IPS-NIHi7 (cell line): Measurements from ENCODE around the gene NEU1.
A peak's percentile ranks its signal among the peaks of the same experiment; 100 is the strongest.
"Not testable (repeated sequence)": the region's sequence is repeated elsewhere in the genome, so short reads cannot be mapped to it uniquely, and the experiment has no call there.

Experiments
- DNase-seq: peaks from one replicate; pipeline ENCODE4 v3.0.0; 2012; ENCODE audit warnings: mixed read lengths; ENCODE audit errors: extremely low spot score

Gene NEU1

DNA sequence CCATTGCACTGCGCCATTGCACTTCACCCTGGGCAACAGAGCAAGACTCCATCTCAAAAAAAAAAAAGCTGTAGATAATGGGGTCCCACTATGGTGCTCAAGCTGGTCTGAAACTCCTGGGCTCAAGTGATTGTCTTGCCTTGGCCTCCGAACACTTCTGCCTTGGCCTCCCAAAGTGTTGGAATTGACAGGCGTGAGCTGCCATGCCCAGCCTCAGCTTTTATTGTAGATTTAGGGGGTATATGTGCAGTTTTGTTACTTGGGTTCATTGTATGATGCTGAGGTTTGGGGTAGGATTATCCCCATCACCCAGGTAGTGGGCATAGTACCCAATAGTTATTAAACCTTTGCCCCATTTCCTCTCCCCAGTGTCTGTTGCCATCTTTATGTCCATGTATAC lies 23.7 kb downstream of the NEU1 start:
- DNase-seq = no peak

DNA sequence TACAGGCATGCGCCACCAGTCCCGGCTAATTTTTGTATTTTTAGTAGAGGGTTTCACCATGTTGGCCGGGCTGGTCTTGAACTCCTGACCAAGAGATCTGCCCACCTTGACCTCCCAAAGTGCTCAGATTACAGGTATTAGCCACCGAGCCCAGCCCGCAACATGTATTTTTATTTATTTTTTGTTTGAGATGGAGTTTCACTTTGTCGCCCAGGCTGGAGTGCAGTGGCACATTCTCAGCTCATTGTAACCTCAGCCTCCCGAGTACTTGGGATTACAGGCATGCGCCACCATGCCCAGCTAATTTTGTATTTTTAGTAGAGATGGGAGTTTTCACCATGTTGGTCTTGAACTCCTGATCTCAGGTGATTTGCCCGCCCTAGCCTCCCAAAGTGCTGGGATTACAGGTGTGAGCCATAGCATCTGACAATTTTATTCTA lies 24.5 kb downstream of the NEU1 start:
- DNase-seq = not testable (repeated sequence)

DNA sequence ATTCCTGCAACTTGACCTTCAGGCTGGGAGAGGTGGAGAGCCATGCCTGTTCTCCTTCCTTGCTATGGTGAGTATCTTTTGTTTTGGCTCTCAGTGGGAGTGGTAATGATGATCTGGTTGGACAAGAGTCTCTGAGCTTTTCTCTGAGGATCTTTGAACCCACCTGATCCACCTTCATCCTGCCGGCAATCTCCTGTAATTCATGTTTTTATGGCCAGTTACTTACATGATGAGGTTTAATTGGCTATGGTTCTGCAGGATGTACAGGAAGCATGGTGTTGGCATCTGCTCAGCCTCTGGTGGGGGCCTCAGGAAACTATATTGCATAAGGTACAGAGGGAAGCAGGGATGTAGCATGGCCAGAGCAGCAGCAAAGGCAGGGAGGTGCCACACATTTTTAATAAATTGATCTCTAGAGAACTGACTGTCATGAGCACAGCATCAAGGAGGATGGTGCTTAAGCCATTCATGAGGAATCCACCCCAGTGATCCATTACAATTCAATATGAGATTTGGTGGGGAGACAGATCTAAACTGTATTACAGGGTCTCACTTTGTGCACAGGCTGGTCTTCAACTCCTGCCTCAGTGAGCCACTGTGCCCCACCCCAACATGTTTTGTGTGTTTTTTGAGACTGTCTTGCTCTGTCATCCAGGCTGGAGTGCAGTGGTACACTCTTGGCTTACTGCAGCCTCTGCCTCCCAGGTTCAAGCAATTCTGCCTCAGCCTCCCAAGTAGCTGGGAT lies 25.1 kb downstream of the NEU1 start:
- no peak for DNase-seq

DNA sequence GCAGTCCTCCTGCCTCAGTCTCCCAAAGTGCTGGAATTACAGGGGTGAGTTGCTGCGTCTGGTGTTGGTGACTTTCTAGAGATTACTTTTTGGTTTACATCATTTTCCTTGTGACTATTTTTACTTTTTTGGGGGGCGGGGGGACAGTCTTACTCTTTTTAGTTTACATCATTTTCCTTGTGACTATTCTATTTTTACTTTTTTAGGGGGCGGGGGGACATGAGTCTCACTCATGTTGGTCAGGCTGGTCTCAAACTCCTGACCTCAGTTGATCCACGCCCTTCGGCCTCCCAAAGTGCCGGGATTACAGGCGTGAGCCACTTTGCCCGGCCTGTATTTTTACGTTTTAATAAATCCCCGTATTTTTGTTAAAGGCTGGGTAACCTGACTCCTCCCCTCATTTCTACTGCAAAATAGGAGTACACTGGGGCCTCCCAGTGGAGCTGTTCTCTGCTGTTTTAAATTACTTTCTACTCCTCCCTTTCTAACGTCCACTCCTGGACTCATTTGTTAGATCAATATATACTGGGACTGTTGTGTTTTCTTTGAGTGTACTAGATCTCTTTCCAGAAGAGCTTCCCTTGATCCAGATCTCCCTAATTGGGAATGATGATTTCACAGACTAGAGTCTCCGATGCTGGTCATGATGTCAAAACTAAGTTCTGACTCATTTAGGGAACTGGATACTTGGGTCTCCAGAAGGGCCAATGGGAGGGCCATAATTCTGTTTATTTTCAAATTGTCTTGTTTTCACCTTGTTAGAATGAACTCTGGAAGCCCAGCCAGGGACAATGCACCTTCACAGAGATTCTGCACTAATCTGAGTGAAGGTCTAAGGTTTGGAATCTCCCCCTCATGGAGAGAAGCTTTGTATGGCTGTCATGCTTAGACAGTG lies 25.9 kb downstream of the NEU1 start:
- no peak for DNase-seq

DNA sequence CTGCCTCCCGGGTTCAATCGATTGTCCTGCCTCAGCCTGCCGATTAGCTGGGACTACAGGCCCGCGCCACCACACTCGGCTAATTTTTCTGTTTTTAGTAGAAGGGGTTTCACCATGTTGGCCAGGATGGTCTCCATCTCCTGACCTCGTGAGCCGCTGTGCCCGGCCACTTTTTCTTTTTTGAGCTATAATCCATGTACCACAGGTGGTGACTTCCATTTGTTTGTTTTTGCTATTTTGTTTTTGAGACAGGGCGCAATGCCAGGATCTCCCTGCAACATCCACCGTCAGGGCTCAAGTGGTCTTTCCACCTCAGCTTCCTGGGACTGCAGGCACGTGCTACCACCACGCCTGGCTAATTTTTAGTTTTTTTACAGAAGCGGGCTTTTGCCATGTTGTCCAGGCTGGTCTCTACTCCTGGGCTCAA lies 26.6 kb downstream of the NEU1 start:
- DNase-seq = no peak

DNA sequence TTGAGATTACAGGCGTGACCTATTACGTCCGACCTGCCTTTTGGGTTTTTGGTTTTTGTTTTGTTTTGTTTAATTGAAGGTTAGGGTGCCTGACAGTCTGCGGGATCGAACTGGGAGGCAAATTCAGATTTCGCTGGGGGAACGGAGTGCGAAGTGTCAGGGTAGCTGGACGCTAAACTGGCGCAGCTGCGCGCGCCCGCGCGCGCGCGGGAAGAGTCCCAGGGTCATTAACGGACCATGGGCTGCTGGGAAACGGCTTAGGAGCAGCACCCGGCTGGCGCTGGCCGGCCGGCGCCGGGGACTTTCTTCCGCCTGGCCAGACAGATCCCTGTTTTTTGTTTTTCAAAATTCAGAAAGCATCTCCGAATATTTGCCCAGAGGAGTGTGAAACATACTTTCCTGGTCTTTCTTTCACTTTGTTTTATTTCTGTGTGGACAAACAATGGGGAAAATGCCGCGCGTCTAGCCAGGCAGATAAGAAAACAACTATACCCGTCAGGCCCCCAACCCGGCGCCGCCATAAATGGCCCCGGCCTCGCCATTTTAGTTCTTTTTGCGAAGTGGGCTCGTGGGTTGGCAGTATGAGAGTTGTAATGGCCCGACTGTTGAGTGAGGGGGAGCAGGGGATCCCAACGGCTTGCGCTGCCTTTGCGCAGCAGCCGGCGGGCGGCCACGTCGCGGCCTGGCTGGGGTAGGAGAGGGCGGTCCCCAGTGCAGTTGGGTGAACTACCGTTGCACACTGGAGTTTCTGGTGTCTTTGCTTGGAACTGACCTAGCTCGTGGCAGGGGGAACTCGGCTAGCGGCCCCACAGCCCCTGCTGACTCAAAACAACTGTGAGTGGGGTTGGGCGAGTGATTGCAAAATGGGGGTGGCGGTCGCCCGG lies 28.0 kb downstream of the NEU1 start:
- DNase-seq = peak; percentile 82

DNA sequence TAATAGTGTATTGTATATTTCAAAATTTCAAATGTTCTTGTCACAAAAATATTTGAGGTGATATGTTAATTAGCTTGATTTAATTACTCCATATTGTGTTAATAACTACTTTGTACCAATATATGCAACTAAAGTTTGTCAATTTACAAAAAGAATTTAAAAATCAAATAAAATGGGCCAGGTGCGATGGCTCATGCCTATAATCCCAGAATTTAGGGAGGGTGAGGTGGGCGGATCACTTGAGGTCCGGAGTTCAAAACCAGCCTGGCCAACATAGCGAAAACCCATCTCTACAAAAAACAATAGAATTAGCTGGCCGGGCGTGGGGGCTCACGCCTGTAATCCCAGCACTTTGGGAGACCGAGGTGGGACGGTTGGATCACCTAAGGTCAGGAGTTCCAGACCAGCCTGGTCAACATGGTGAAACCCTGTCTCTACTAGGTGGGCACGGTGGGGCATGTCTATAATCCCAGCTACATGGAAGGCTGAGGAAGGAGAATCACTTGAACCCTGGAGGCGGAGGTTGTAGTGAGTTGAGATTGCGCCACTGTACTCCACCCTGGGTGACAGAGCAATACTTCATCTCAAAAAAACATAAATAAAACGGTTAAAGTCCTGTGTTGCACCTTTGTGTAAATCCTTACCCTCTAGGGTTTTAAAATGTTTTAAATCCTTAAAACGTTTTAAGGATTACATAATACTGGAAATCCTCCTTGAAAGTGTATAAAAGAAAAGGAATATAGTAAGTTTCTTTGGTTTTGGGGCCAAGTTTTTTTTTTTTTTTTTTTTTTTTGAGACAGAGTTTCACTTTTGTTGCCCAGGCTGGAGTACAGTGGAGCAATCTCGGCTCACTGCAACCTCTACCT lies 31.0 kb downstream of the NEU1 start:
- no peak for DNase-seq

DNA sequence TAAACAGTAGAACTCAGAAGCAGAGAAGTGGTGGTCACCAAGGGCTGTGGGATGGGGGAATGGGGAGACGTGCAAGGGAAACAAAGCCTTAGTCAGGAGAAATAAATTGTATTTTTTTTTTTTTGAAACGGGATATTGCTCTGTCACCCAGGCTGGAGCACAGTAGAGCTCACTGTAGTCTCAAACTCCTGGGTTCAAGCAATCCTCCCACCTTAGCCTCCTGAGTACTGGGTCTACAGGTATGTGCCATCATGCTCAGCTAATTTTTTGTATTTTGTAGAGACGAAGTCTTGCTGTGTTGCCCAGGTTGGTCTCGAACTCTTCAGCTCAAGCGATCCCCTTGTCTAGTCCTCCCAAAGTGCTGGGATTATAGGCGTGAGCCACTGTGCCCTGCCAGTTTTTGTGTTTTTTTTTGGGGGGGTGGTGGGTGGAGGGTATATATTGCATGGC lies 31.7 kb downstream of the NEU1 start:
- DNase-seq = no peak

DNA sequence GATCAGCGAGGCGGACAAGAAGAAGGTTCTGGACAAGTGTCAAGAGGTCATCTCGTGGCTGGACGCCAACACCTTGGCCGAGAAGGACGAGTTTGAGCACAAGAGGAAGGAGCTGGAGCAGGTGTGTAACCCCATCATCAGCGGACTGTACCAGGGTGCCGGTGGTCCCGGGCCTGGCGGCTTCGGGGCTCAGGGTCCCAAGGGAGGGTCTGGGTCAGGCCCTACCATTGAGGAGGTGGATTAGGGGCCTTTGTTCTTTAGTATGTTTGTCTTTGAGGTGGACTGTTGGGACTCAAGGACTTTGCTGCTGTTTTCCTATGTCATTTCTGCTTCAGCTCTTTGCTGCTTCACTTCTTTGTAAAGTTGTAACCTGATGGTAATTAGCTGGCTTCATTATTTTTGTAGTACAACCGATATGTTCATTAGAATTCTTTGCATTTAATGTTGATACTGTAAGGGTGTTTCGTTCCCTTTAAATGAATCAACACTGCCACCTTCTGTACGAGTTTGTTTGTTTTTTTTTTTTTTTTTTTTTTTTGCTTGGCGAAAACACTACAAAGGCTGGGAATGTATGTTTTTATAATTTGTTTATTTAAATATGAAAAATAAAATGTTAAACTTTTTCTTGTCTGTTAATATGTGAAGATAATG lies 32.9 kb downstream of the NEU1 start:
- no peak for DNase-seq

DNA sequence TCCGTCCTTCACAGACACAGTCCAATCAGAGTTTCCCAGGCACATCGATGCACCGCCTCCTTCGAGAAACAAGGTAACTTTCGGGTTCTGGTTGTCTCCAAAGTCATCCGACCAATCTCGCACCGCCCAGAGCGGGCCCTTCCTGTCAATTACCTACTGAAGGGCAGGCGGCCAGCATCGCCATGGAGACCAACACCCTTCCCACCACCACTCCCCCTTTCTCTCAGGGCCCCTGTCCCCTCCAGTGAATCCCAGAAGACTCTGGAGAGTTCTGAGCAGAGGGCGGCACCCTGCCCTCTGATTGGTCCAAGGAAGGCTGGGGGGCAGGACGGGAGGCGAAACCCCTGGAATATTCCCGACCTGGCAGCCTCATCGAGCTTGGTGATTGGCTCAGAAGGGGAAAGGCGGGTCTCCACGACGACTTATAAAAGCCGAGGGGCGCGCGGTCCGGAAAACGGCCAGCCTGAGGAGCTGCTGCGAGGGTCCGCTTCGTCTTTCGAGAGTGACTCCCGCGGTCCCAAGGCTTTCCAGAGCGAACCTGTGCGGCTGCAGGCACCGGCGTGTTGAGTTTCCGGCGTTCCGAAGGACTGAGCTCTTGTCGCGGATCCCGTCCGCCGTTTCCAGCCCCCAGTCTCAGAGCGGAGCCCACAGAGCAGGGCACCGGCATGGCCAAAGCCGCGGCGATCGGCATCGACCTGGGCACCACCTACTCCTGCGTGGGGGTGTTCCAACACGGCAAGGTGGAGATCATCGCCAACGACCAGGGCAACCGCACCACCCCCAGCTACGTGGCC lies 35.1 kb downstream of the NEU1 start, which contains the start of gene HSPA1B:
HSPA1B (plus strand) TSS at position 453 of the 794 bp plus-strand sequence; CDS start at position 666, 213 bp downstream.
- peak; percentile 97 for DNase-seq

DNA sequence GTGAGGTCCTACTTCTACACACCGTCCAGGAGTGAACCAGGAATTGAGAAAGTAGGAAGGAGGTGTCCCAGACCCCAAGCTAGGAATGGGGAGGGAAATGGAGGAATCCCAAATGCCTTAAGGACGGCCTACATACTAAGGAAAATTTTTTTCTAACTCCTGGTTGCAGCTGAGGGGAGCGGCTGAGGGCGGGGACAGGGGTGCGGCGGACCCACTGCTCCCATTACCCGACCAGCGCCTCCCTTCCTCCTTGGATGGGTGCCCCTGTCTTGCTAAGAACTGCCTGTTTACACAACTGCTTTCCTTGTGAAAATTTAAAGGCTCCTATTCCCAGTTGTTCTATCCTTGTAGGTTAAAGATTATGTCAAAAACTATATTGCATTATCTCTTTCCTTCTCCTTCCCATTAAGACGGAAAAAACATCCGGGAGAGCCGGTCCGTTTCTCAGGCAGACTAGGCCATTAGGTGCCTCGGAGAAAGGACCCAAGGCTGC lies 35.8 kb downstream of the NEU1 start:
- DNase-seq = peak; percentile 42

DNA sequence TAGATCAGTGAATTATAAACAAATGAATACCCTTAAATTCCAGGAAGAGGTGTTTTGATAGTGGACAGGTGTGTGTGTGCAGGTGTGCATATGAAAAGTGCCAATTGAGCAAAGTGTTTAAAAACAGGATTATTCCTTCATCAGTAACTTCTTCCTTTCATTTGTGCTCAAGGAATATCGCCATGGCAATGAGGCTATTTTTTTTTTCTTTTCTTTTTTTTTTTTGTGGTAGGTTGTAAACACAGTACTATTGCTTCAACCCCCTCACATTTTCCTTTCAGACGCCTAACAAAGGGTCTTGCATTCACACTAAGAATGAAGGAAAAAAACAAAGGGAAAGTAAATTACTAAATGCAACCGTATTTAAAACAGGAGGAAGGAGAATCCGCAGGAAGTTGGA lies 37.1 kb downstream of the NEU1 start:
- no peak for DNase-seq

DNA sequence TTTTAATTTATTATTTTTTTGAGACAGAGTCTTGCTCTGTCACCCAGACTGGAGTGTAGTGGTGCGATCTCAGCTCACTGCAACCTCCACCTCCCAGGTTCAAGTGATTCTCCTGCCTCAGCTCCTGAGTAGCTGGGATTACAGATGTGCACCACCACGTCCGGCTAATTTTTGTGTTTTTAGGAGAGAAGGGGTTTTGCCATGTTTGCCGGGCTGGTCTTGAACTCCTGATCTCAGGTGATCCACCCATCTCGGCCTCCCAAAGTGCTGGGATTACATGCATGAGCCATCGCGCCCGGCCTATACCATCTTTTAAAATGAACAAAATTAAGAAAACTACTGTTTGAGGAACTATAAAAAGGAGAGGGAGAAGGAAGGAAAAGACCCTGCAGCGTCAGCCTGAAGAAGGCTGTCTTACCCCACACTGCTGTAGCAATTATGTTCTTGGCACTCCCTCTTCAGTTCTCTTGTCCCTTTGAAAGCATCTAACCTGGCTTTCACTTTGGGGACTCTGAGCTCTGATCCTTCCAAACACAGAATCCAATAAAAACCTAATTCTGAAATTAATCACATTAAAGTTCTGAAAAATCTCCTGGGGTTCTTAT lies 38.9 kb downstream of the NEU1 start:
- not testable (repeated sequence) for DNase-seq

DNA sequence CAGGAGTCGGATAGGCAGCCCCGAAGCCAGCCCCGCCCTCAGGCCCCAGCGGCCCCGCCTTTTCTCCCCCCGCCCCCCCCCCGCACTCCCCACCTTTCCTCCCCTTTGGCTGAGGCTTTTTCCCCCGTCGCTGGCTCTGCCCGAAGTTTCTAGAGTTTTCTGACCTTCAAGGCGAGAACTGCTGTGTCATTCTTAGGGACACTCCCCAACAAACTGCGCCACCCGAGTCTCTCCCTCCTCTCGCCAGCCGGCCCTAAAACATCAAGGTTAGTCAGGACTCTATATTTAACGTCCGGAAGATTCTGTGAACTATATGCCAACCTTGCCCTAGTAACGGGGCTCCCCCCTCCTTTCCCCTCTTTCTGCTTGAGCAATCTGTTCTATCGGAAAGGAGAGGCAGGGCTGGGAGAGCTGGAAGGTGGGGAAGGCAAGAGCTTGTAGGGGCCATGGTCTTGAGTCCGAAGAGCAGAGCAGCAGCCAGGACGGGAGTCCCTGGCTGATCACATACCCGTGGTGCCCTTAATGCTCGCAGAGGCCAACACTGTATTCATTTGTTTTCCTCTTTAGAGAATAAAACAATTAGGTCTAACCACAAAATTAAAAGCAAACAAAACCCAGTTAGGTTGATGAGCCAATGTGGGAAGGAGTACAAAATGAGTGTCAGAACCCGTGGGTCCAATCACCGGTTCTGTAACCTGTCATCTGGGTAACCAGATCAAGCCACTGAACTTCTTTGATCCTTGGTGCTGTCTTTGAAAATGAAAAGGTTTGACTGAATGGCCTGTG lies 40.4 kb downstream of the NEU1 start:
- peak; percentile 61 for DNase-seq

DNA sequence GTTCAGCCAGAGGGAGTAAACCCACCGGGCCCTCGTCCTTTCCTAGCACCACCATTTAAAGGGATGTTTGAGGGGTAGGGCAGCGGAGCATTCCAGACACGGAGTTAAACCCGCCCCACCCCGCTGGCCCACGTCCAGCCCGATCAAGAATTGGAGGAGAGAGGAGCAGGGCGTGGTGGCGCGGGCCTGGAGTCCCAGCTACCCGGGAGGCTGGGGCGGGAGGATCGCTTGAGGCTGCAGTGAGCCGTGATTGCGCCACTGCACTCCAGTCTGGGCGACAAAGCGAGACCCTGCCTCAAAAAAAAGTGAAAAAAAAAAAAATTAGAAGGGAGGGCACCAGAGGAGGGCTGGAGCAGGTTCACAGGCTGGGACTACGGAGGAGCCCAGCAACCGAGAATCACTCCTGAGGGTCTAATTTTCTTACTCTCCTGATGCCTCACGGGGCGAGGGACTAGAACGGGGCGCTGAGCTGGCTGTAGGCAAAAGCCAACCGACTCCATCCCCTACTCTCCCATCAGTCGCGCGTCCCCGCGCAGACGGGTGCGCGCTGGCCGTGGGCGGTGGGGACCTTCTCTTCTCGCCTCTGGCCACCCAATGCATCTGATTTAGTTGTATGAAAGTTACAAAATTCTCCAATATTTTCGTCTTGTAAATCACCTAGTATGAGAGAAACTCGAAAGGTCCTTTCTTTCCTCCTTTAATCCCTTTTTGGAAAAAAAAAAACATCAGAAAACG lies 41.2 kb downstream of the NEU1 start:
- peak; percentile 55 for DNase-seq

DNA sequence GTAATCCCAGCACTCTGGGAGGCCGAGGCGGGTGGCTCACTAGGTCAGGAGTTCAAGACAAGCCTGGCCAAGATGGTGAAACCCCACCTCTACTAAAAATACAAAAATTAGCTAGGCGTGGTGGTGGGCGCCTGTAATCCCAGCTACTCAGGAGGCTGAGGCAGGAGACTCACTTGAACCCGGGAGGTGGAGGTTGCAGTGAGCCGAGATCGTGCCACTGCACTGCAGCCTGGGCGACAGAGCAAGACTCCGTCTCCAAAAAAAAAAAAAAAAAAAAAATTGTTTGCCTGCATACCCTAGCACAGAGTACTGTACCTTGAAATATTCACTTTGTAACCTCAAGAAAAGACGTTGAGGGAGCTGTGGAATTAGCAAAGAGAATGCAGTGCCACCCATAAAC lies 42.2 kb downstream of the NEU1 start:
- DNase-seq = not testable (repeated sequence)

DNA sequence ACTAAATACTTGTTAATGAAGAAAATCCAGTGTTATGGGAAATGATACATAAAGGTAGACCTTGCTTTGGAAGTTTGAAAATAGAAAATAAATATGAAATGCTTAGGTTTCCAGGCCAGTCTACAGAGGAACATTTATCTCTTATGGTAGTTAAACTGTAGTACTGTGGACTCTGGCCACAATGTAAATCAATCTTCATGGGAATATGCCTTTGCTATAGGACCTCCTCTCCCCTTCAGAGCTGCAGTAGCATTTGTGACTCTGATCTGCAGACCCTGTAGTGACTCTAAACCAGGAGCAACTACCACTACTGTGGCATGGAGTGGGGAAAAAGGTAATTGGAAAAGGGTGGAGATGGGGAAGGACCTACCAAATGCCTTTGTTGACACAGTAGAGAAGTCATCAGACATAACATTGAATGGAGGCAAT lies 42.7 kb downstream of the NEU1 start:
- no peak for DNase-seq
